Measurements from ENCODE around the gene LIPG. TPM values are rescaled to one million over a fixed set of nuclear protein-coding genes. Genes with fewer than 3 reads are reported as not detected.
"Not testable (repeated sequence)": the region's sequence is repeated elsewhere in the genome, so short reads cannot be mapped to it uniquely, and the experiment has no call there.

The LIPG gene
- polyA plus RNA-seq (2012; ENCODE audit: insufficient read depth, insufficient read length): not detected

GRCh38 chr18:49561289-49562193 is at the start of gene LIPG:
LIPG (plus strand) TSS chr18:49562057; CDS start chr18:49562309, 252 bp downstream.
- no peak within 1 kb of the TSS for H3K4me3 ChIP-seq (ENCODE audit: low read length)
- DNase-seq (ENCODE audit: low read depth, low spot score): peak; percentile 11

- H3K4me3 ChIP-seq (ENCODE audit: low read length); DNase-seq (ENCODE audit: low read depth, low spot score): not testable (repeated sequence)
These were observed 49.0 kb upstream of the LIPG start for GRCh38 chr18:49512876-49513275.

- DNase-seq (ENCODE audit: low read depth, low spot score): no peak
- no peak overlapping the region for H3K4me3 ChIP-seq (ENCODE audit: low read length)
These were observed 47.3 kb upstream of the LIPG start for GRCh38 chr18:49514577-49514976.

- H3K4me3 ChIP-seq (ENCODE audit: low read length): not testable (repeated sequence)
These were observed 46.9 kb upstream of the LIPG start for GRCh38 chr18:49515003-49515402.

GRCh38 chr18:49515516-49515915 is 46.3 kb upstream of the LIPG start:
- no peak overlapping the region for H3K4me3 ChIP-seq (ENCODE audit: low read length)
- no peak for DNase-seq (ENCODE audit: low read depth, low spot score)

More at GRCh38 chr18:49515003-49515402, 46.9 kb upstream of the LIPG start:
- DNase-seq (ENCODE audit: low read depth, low spot score): not testable (repeated sequence)

- no peak overlapping the region for H3K4me3 ChIP-seq (ENCODE audit: low read length)
- DNase-seq (ENCODE audit: low read depth, low spot score): no peak
These were observed 44.4 kb upstream of the LIPG start for GRCh38 chr18:49517483-49517882.

- no peak for DNase-seq (ENCODE audit: low read depth, low spot score)
- no peak overlapping the region for H3K4me3 ChIP-seq (ENCODE audit: low read length)
These were observed 42.5 kb upstream of the LIPG start for GRCh38 chr18:49519101-49519971.

- no peak for DNase-seq (ENCODE audit: low read depth, low spot score)
- H3K4me3 ChIP-seq (ENCODE audit: low read length): no peak overlapping the region
These were observed 41.2 kb upstream of the LIPG start for GRCh38 chr18:49520661-49521145.

GRCh38 chr18:49521216-49521835 is 40.5 kb upstream of the LIPG start:
- no peak overlapping the region for H3K4me3 ChIP-seq (ENCODE audit: low read length)
- no peak for DNase-seq (ENCODE audit: low read depth, low spot score)

- DNase-seq (ENCODE audit: low read depth, low spot score); H3K4me3 ChIP-seq (ENCODE audit: low read length): not testable (repeated sequence)
These were observed 38.2 kb upstream of the LIPG start for GRCh38 chr18:49523580-49524093.

- H3K4me3 ChIP-seq (ENCODE audit: low read length): no peak overlapping the region
- DNase-seq (ENCODE audit: low read depth, low spot score): no peak
These were observed 37.5 kb upstream of the LIPG start for GRCh38 chr18:49524349-49524748.

GRCh38 chr18:49524951-49525350 is 36.9 kb upstream of the LIPG start:
- H3K4me3 ChIP-seq (ENCODE audit: low read length): no peak overlapping the region
- no peak for DNase-seq (ENCODE audit: low read depth, low spot score)

GRCh38 chr18:49525981-49526380 is 35.9 kb upstream of the LIPG start:
- H3K4me3 ChIP-seq (ENCODE audit: low read length): no peak overlapping the region
- no peak for DNase-seq (ENCODE audit: low read depth, low spot score)

- DNase-seq (ENCODE audit: low read depth, low spot score): no peak
- no peak overlapping the region for H3K4me3 ChIP-seq (ENCODE audit: low read length)
These were observed 34.1 kb upstream of the LIPG start for GRCh38 chr18:49527631-49528327.

GRCh38 chr18:49529596-49529995 is 32.3 kb upstream of the LIPG start:
- H3K4me3 ChIP-seq (ENCODE audit: low read length): no peak overlapping the region
- DNase-seq (ENCODE audit: low read depth, low spot score): no peak

GRCh38 chr18:49531678-49532153 is 30.1 kb upstream of the LIPG start:
- H3K4me3 ChIP-seq (ENCODE audit: low read length): no peak overlapping the region

GRCh38 chr18:49534846-49535601 is 26.8 kb upstream of the LIPG start:
- DNase-seq (ENCODE audit: low read depth, low spot score): no peak
- H3K4me3 ChIP-seq (ENCODE audit: low read length): no peak overlapping the region

More at GRCh38 chr18:49531678-49532153, 30.1 kb upstream of the LIPG start:
- DNase-seq (ENCODE audit: low read depth, low spot score): no peak

Data from Jurkat, Clone E6-1 (cell line).